ENCODE measurements around the gene RNASE4.

Gene RNASE4

DNA sequence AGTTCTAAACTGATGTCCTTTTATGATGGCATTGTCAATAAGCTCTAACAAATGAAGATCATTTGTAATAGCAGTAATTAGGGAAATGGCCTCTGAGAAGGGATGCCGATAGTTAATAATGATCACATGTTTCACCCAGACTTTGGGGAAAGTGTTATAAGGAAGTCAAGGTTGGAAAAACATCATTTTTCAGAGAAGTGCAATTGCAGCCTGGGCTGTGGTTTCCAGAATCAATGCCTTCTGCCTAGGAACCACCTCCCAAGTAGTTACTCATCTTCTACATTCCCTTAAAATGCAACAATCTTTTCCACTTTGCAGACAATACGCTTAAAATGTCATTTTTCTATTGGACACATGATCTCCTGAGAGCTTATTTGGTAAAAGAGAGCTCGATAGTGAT lies 62.2 kb downstream of the RNASE4 start:
- no peak for DNase-seq

DNA sequence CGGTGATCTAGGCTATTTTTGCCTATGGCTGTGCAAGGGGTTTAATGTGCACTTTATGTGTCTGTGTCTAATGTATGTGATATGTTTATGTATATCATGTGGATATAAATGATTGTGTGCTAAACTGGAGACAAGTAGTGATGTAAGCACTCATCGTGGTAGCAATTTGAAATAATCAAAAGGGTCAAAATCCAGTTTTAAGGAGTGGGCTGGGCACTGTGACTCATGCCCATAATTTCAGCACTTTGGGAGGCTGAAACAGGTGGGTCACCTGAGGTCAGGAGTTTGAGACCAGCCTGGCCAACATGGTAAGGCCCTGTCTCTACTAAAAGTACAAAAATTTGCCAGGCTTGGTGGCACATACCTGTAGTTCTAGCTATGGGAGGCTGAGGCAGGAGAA lies 64.1 kb downstream of the RNASE4 start:
- DNase-seq, result no peak

DNA sequence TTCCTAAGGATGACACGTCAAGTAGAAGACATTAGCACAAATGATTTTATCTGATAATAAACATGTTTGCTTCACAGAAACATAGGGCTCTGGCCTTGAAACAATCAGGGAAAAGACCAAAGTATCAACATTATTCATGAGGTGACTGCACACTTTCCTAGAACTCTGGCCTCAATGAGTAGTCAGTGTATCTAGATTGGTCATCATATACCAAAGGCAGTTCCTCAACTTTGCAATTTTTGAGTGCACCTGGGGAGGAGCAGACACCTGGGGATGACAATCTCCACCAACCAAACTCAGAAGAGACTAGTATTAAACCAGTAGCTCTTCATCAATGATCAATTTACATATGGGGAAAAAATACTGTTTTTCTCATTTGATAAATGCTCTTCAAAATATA lies 65.8 kb downstream of the RNASE4 start:
- no peak for DNase-seq
